ENCODE data around the gene C11orf24. TPM values are rescaled to one million over a fixed set of nuclear protein-coding genes. Genes with fewer than 3 reads are reported as not detected.

The C11orf24 gene
- total RNA-seq (10 to 100 TPM; 17.3 to 47.3 (median 34.1) TPM), polyA plus RNA-seq (10 to 100 TPM; 14.7 to 16.1 TPM)
- long read RNA-seq, donor 1, transcript C11orf24-201 (4 exons, 2,063 nt): major isoform, 42 of 91 reads
- long read RNA-seq, donor 1, partial matches to known transcripts: 25 of 91 reads
- long read RNA-seq, donor 1, other reads (novel, unspliced or antisense): 23 of 91 reads
- long read RNA-seq, donor 2, transcript C11orf24-201 (4 exons, 2,063 nt): major isoform, 7 of 17 reads
- long read RNA-seq, donor 2, partial matches to known transcripts: 0 of 17 reads
- long read RNA-seq, donor 2, other reads (novel, unspliced or antisense): 7 of 17 reads
- long read RNA-seq, donor 3, transcript C11orf24-201 (4 exons, 2,063 nt): major isoform, 43 of 57 reads
- long read RNA-seq, donor 3, partial matches to known transcripts: 6 of 57 reads
- long read RNA-seq, donor 3, other reads (novel, unspliced or antisense): 8 of 57 reads

GRCh38 chr11:68271781-68272608 lies at the start of gene C11orf24:
C11orf24 (minus strand) TSS chr11:68271973; CDS start chr11:68263767, 8,206 bp downstream.
- no peaks in the 10 kb centered on the region for H3K27me3 ChIP-seq
- DNase-seq: peak; percentile 94 to 96 (median 95)
- H3K36me3 ChIP-seq: no peaks in the 10 kb centered on the region
- peak within 1 kb of the TSS; percentile 62 for H3K4me3 ChIP-seq
- peak within 1 kb of the TSS; percentile 30 to 62 for H3K27ac ChIP-seq
- 1% methylated on average over 60 to 71 of the region's 71 CpGs for WGBS, 3 donors
- no peak for TF ChIP-seq EP300 (IDR thresholded peaks at IDR 0.05)
- TF ChIP-seq POLR2A (IDR thresholded peaks at IDR 0.05): peak; percentile 77
- intact Hi-C loops (cut with DNase I): loop anchor here in 1 of 4 donors (2.0 kb wide), 1 partner anchor 13 kb away; no protein-coding TSS in a partner anchor
- peaks cover 3% of the 10 kb centered on the region for H3K4me1 ChIP-seq (ENCODE audit: insufficient read depth)
- no peaks in the 10 kb centered on the region for H3K9me3 ChIP-seq

GRCh38 chr11:68317147-68317785 lies 45.5 kb upstream of the C11orf24 start:
- H3K4me3 ChIP-seq: no peak overlapping the region
- intact Hi-C loops (cut with DNase I): loop anchor here in 1 of 4 donors (10.0 kb wide), 2 partner anchors 58 to 128 kb away; no protein-coding TSS in a partner anchor
- TF ChIP-seq EP300 (IDR thresholded peaks at IDR 0.05) (no peak), POLR2A (IDR thresholded peaks at IDR 0.05) (no peak), CTCF (IDR thresholded peaks at IDR 0.05) (no peak)
- no peaks in the 10 kb centered on the region for H3K9me3 ChIP-seq
- WGBS, 3 donors: 76 to 82% (median 82%) methylated on average over 13 to 15 of the region's 15 CpGs
- H3K4me1 ChIP-seq (ENCODE audit: insufficient read depth): peaks cover 16% of the 10 kb centered on the region
- H3K27me3 ChIP-seq: no peaks in the 10 kb centered on the region
- no peaks in the 10 kb centered on the region for H3K36me3 ChIP-seq
- H3K27ac ChIP-seq: no peak overlapping the region
- DNase-seq: no peak

GRCh38 chr11:68315171-68315920 lies 43.6 kb upstream of the C11orf24 start:
- Histone ChIP-seq H3K9me3 (no peaks in the 10 kb centered on the region), H3K36me3 (no peaks in the 10 kb centered on the region), H3K27ac (peak overlapping the region in 1 of 2 donors; percentile 70), H3K4me1 (ENCODE audit: insufficient read depth) (peaks cover 19% of the 10 kb centered on the region), H3K4me3 (no peak overlapping the region), H3K27me3 (no peaks in the 10 kb centered on the region)
- peak; percentile 48 to 62 (median 58) for DNase-seq
- intact Hi-C loops (cut with DNase I): loop anchor here in 1 of 4 donors (10.0 kb wide), 2 partner anchors 59 to 129 kb away; no protein-coding TSS in a partner anchor
- TF ChIP-seq EP300 (IDR thresholded peaks at IDR 0.05): no peak
- TF ChIP-seq CTCF (IDR thresholded peaks at IDR 0.05): no peak
- no peak for TF ChIP-seq POLR2A (IDR thresholded peaks at IDR 0.05)
- WGBS, 3 donors: 35 to 54% (median 42%) methylated on average over 19 of the region's 19 CpGs
